Fibroblast of lung (primary cell): ENCODE measurements around the gene FOXF2. TPM values are rescaled to one million over a fixed set of nuclear protein-coding genes. Genes with fewer than 3 reads are reported as not detected.

Source experiments
- DNase-seq, 2 donors: peaks; one replicate each; pipeline versions ENCODE4 v3.0.0 to v3.0.0-alpha.2; 2010; ENCODE audit warnings: low read depth in 2 of 2
- H2AFZ ChIP-seq: 2 replicates; pipeline ENCODE4 v1.5.1; 2012; ENCODE audit warnings: low read length, control low read depth, inconsistent platforms
- H3K27ac ChIP-seq: 2 replicates; pipeline ENCODE4 v1.5.1; 2011; ENCODE audit warnings: low read length, control low read depth; ENCODE audit not compliant: insufficient read depth
- H3K27me3 ChIP-seq: 2 replicates; pipeline ENCODE4 v1.5.1; 2011; ENCODE audit warnings: mild to moderate bottlenecking, low read length; ENCODE audit not compliant: control insufficient read depth, insufficient read depth
- H3K36me3 ChIP-seq: 2 replicates; pipeline ENCODE4 v1.5.1; 2011; ENCODE audit warnings: low read length; ENCODE audit not compliant: control insufficient read depth, insufficient read depth
- H3K4me1 ChIP-seq: 2 replicates; pipeline ENCODE4 v1.5.1; 2011; ENCODE audit warnings: low read length; ENCODE audit not compliant: control insufficient read depth, insufficient read depth; ENCODE audit errors: extremely low read depth
- H3K4me2 ChIP-seq: 2 replicates; pipeline ENCODE4 v1.5.1; 2011; ENCODE audit warnings: low read length, control low read depth; ENCODE audit not compliant: insufficient read depth; ENCODE audit errors: extremely low read depth
- H3K4me3 ChIP-seq, 4 experiments: fragments of 200-600 bp in 1 of 4; sonication (generic) in 1 of 4; replicated peaks in 1 of 4; 2 replicates each; pipeline ENCODE4 v1.5.1; 2011 to 2016; ENCODE audit warnings: low read length in 4 of 4, low read depth in 3 of 4, mild to moderate bottlenecking in 3 of 4, control low read depth in 2 of 4, inconsistent platforms in 1 of 4, mixed read lengths in 1 of 4; ENCODE audit not compliant: insufficient read depth in 1 of 4; ENCODE audit errors: control extremely low read depth in 1 of 4
- H3K79me2 ChIP-seq: 2 replicates; pipeline ENCODE4 v1.5.1; 2012; ENCODE audit warnings: mild to moderate bottlenecking, low read length, inconsistent platforms; ENCODE audit not compliant: control insufficient read depth, insufficient read depth
- H3K9ac ChIP-seq: 2 replicates; pipeline ENCODE4 v1.5.1; 2011; ENCODE audit warnings: mild to moderate bottlenecking, low read length, control low read depth; ENCODE audit not compliant: insufficient read depth
- H3K9me3 ChIP-seq: 2 replicates; pipeline ENCODE4 v1.5.1; 2012; ENCODE audit warnings: low read depth, low read length; ENCODE audit not compliant: control insufficient read depth, insufficient read depth
- H4K20me1 ChIP-seq: 2 replicates; pipeline ENCODE4 v1.5.1; 2011; ENCODE audit warnings: low read length; ENCODE audit not compliant: control insufficient read depth, insufficient read depth; ENCODE audit errors: extremely low read depth
- EZH2 ChIP-seq: IDR thresholded peaks from 2 replicates; pipeline ENCODE4 v1.5.1; 2012; ENCODE audit warnings: low read length, control low read depth, mild to moderate bottlenecking; ENCODE audit errors: missing control alignments
- polyA plus RNA-seq, 2 donors: library from polyadenylated mRNA; depleted of rRNA in 1 of 2; stranded (reverse) in 1 of 2; unstranded in 1 of 2; fragments of >200 nt; gene quantifications; 2 replicates each; pipeline ENCODE4 v1.2.1, GENCODE V29; 2011 to 2012; ENCODE audit warnings: missing spikeins in 1 of 2
- total RNA-seq: library from RNA; depleted of rRNA; stranded (reverse); fragments of >200 nt; gene quantifications from 2 replicates; pipeline ENCODE4 v1.2.1, GENCODE V29; 2014
- TF ChIP-seq, protein P1 (sequence below), 2 donors: IDR thresholded peaks in 1 of 2; conservative IDR thresholded peaks in 1 of 2; 1 replicate in 1 of 2; 2 replicates in 1 of 2; pipeline ENCODE4 v1.5.1; 2011 to 2012; ENCODE audit warnings: low read length in 2 of 2, control low read depth in 1 of 2, inconsistent platforms in 1 of 2, low read depth in 1 of 2, mild to moderate bottlenecking in 1 of 2

FOXF2 gene
- total and polyA plus RNA-seq, 2 donors (not counting 1 experiment from before 2014, with no cell fraction given), result 32.9 to 42.5 TPM

DNA sequence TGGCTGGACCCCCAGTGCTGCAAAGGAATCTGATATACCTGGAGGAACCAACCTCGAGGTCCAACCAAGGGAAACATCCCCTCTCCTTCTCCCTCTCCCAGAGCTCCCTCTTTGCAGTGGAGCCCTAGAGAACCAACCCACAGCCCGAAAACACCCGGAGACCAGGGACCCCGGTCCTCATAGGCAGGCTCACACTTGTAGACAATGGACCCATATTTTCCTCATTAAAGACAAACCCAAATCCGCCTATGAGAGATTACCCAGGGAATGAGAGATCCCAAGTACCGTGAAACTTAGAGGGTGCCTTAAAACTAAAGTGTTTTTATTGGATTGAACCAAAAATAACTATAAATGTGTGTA, 9.6 kb upstream of the FOXF2 start:
- Histone ChIP-seq H3K4me1 (peaks cover 12% of the 10 kb centered on the region), H3K27ac (no peak overlapping the region), H3K36me3 (no peaks in the 10 kb centered on the region), H3K9ac (no peak overlapping the region), H4K20me1 (no peaks in the 10 kb centered on the region), H3K4me2 (no peak overlapping the region), H3K4me3 (no peak overlapping the region), H3K79me2 (peaks cover 11% of the 10 kb centered on the region), H3K9me3 (no peaks in the 10 kb centered on the region), H3K27me3 (no peaks in the 10 kb centered on the region), H2AFZ (no peak overlapping the region)
- TF ChIP-seq, protein P1, sequence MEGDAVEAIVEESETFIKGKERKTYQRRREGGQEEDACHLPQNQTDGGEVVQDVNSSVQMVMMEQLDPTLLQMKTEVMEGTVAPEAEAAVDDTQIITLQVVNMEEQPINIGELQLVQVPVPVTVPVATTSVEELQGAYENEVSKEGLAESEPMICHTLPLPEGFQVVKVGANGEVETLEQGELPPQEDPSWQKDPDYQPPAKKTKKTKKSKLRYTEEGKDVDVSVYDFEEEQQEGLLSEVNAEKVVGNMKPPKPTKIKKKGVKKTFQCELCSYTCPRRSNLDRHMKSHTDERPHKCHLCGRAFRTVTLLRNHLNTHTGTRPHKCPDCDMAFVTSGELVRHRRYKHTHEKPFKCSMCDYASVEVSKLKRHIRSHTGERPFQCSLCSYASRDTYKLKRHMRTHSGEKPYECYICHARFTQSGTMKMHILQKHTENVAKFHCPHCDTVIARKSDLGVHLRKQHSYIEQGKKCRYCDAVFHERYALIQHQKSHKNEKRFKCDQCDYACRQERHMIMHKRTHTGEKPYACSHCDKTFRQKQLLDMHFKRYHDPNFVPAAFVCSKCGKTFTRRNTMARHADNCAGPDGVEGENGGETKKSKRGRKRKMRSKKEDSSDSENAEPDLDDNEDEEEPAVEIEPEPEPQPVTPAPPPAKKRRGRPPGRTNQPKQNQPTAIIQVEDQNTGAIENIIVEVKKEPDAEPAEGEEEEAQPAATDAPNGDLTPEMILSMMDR (conservative IDR thresholded peaks at IDR 0.05 in 1 of 2, IDR thresholded peaks at IDR 0.05 in 1 of 2; ENCODE audit: low read depth in 1 of 2, low read length in 2 of 2), result no peak
- no peak for TF ChIP-seq EZH2
- no peak for DNase-seq

DNA sequence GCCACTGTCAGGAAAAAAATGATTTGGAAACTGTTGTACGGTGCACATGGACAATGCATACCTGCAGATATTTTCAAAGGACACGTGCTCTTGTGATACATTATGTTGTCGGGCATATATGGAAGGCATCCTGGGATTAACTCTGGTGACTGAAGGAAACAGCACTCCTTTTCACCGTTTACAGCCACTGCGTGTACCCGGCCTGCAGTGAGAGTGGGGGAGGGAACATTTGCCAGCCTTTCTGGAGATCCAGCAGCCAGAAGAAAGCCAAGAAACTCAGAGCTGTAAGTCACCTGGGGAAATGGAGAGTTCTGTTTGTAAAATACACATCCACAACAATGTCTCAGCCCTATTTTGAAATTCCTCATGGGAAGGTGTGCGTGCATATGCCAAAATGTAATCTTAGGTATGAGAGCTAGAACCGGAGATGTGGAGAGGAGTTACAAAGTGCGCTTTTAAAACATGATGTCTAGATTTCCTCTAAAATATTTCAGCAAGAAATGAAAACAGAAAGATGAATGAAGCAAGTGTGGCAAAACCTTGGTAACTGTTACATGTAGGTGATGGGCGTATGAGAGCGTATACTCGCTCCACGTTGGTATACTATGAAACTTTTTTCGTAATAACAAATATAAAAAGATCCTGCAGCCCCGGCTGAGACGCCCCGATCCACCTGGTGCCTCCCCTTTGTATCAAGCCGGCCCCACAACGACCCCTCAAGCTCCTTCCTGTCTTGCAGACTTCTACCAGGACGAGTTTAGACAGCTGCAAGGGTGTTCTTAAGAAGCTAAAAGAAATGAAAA, 8.6 kb upstream of the FOXF2 start:
- Histone ChIP-seq H4K20me1 (no peaks in the 10 kb centered on the region), H2AFZ (no peak overlapping the region), H3K4me2 (peak overlapping the region; percentile 26), H3K27me3 (no peaks in the 10 kb centered on the region), H3K9me3 (no peaks in the 10 kb centered on the region), H3K79me2 (peaks cover 18% of the 10 kb centered on the region), H3K36me3 (no peaks in the 10 kb centered on the region), H3K9ac (no peak overlapping the region), H3K4me3 (peak overlapping the region in 1 of 4 experiments; percentile 99), H3K4me1 (peaks cover 12% of the 10 kb centered on the region), H3K27ac (no peak overlapping the region)
- TF ChIP-seq EZH2, result no peak
- TF ChIP-seq, protein P1 (conservative IDR thresholded peaks at IDR 0.05 in 1 of 2, IDR thresholded peaks at IDR 0.05 in 1 of 2; ENCODE audit: low read depth in 1 of 2, low read length in 2 of 2), result no peak
- no peak for DNase-seq

DNA sequence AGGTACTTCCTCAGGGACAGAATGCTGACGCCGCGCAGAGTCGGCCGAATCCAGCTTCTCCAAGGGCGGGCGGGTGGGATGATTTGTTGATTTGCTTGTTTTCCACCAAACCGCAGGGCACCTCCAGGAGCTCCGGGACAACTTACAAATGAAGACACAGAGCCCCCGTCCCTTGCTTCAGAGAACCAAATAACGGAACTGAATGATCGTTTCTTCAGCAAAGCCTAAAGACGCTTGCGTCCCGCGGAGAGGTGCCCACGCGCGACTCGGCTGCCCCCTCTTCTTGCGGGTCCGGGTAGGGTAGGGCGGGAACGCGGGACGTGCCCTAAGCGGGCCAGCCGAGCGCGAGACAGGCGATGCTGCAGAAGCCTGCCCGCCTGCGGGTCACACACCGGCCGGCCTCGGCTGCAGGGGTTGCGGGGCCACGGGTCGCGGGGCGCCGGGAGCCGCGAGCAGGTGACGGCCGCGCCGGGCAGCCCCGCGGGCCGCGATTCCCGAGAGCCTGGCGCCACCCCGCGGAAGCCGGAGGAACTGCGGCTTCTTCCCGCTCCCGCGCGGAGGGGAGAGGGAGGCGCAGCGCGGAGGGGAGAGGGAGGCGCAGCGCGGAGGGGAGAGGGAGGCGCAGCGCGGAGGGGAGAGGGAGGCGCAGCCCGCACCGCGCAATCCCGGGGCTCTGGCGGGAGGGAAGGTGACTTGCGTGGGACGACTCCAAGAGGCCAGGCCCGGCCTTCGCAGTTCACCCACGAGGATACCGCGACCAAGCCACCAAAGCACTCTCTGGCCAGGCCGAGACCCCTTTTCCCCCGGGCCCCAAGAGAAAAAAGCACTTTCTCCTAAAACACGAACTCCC, 7.7 kb upstream of the FOXF2 start:
- Histone ChIP-seq H3K9ac (peak overlapping the region; percentile 55), H3K27me3 (no peaks in the 10 kb centered on the region), H4K20me1 (no peaks in the 10 kb centered on the region), H3K4me2 (peak overlapping the region; percentile 83), H3K4me3 (peak overlapping the region; percentile 41 to 99 (median 46)), H3K4me1 (peaks cover 15% of the 10 kb centered on the region), H3K9me3 (no peaks in the 10 kb centered on the region), H3K27ac (peak overlapping the region; percentile 85), H3K36me3 (no peaks in the 10 kb centered on the region), H2AFZ (peak overlapping the region; percentile 8), H3K79me2 (peaks cover 26% of the 10 kb centered on the region)
- DNase-seq, result peak in 1 of 2 donors; percentile 50
- TF ChIP-seq EZH2, result no peak
- TF ChIP-seq, protein P1 (conservative IDR thresholded peaks at IDR 0.05 in 1 of 2, IDR thresholded peaks at IDR 0.05 in 1 of 2; ENCODE audit: low read depth in 1 of 2, low read length in 2 of 2), result peak; percentile 50 to 56
